H9 (cell line): ENCODE data around the gene DOCK1. TPM values are rescaled to one million over a fixed set of nuclear protein-coding genes. Genes with fewer than 3 reads are reported as not detected.

Experiments used
- DNase-seq: peaks from one replicate; pipeline ENCODE4 v3.0.0-alpha.2; 2017
- H2AFZ ChIP-seq: one replicate; pipeline ENCODE4 v1.6.1; 2013; ENCODE audit warnings: mild to moderate bottlenecking, low read length, control low read depth, moderate library complexity
- H2AK5ac ChIP-seq: 2 replicates; pipeline ENCODE4 v1.6.1; 2013; ENCODE audit warnings: low read length, control low read depth, mixed read lengths; ENCODE audit not compliant: insufficient read length
- H2BK120ac ChIP-seq: one replicate; pipeline ENCODE4 v1.6.1; 2013; ENCODE audit warnings: low read depth, mild to moderate bottlenecking, low read length, control low read depth, inconsistent platforms; ENCODE audit not compliant: poor library complexity, severe bottlenecking
- H2BK12ac ChIP-seq: 2 replicates; pipeline ENCODE4 v1.6.1; 2013; ENCODE audit warnings: low read length, control low read depth, mixed read lengths, low read depth; ENCODE audit not compliant: insufficient read length
- H2BK15ac ChIP-seq: 2 replicates; pipeline ENCODE4 v1.6.1; 2013; ENCODE audit warnings: low read depth, low read length, control low read depth
- H2BK20ac ChIP-seq: one replicate; pipeline ENCODE4 v1.6.1; 2013; ENCODE audit warnings: low read depth, mild to moderate bottlenecking, low read length, control low read depth, inconsistent platforms; ENCODE audit not compliant: poor library complexity, severe bottlenecking
- H2BK5ac ChIP-seq: 2 replicates; pipeline ENCODE4 v1.6.1; 2013; ENCODE audit warnings: low read length, control low read depth, mixed read lengths; ENCODE audit not compliant: insufficient read length
- H3K14ac ChIP-seq: 2 replicates; pipeline ENCODE4 v1.6.1; 2013; ENCODE audit warnings: low read length, control low read depth; ENCODE audit not compliant: insufficient read depth
- H3K18ac ChIP-seq: 2 replicates; pipeline ENCODE4 v1.6.1; 2013; ENCODE audit warnings: low read depth, mild to moderate bottlenecking, mixed read lengths, low read length, control low read depth; ENCODE audit not compliant: insufficient read length
- H3K23ac ChIP-seq: 2 replicates; pipeline ENCODE4 v1.6.1; 2013; ENCODE audit warnings: low read length, control low read depth, mixed read lengths, low read depth; ENCODE audit not compliant: insufficient read length
- H3K23me2 ChIP-seq: 2 replicates; pipeline ENCODE4 v1.6.1; 2013; ENCODE audit warnings: low read depth, mild to moderate bottlenecking, mixed read lengths, low read length, control low read depth; ENCODE audit not compliant: insufficient read length, poor library complexity, severe bottlenecking
- H3K27ac ChIP-seq: 2 replicates; pipeline ENCODE4 v1.5.1; 2013; ENCODE audit warnings: low read length, control low read depth, mixed read lengths, low read depth; ENCODE audit not compliant: insufficient read length
- H3K27me3 ChIP-seq: 2 replicates; pipeline ENCODE4 v1.6.1; 2013; ENCODE audit warnings: low read length, control low read depth, inconsistent platforms; ENCODE audit not compliant: insufficient read depth
- H3K4ac ChIP-seq: 2 replicates; pipeline ENCODE4 v1.6.1; 2013; ENCODE audit warnings: low read depth, mild to moderate bottlenecking, control low read depth, inconsistent platforms, low read length, moderate library complexity
- H3K4me1 ChIP-seq: 2 replicates; pipeline ENCODE4 v1.6.1; 2013; ENCODE audit warnings: low read length, control low read depth, inconsistent platforms; ENCODE audit not compliant: insufficient read depth
- H3K4me2 ChIP-seq: 2 replicates; pipeline ENCODE4 v1.6.1; 2013; ENCODE audit warnings: low read length, control low read depth, mixed read lengths; ENCODE audit not compliant: insufficient read length, insufficient read depth
- H3K56ac ChIP-seq: 2 replicates; pipeline ENCODE4 v1.6.1; 2013; ENCODE audit warnings: low read depth, mild to moderate bottlenecking, mixed read lengths, low read length, control low read depth; ENCODE audit not compliant: insufficient read length
- H3K79me1 ChIP-seq: 2 replicates; pipeline ENCODE4 v1.6.1; 2013; ENCODE audit warnings: low read depth, mild to moderate bottlenecking, moderate library complexity, low read length, control low read depth, inconsistent platforms; ENCODE audit not compliant: insufficient read depth, poor library complexity, severe bottlenecking
- H3K79me2 ChIP-seq: 2 replicates; pipeline ENCODE4 v1.6.1; 2013; ENCODE audit warnings: low read length, control low read depth, inconsistent platforms; ENCODE audit not compliant: insufficient read depth
- H3K9ac ChIP-seq: 2 replicates; pipeline ENCODE4 v1.6.1; 2013; ENCODE audit warnings: low read length, control low read depth, mixed read lengths; ENCODE audit not compliant: insufficient read length; ENCODE audit errors: extremely low read depth
- H3K9me3 ChIP-seq: one replicate; pipeline ENCODE4 v1.6.1; 2013; ENCODE audit warnings: low read depth, low read length, inconsistent platforms; ENCODE audit not compliant: control insufficient read depth
- H3T11ph ChIP-seq: one replicate; pipeline ENCODE4 v1.6.1; 2013; ENCODE audit warnings: mild to moderate bottlenecking, low read length, control low read depth, inconsistent platforms
- H4K20me1 ChIP-seq: one replicate; pipeline ENCODE4 v1.6.1; 2013; ENCODE audit not compliant: control insufficient read depth, insufficient read length, insufficient read depth
- H4K5ac ChIP-seq: 2 replicates; pipeline ENCODE4 v1.6.1; 2013; ENCODE audit warnings: low read depth, mild to moderate bottlenecking, mixed read lengths, low read length, control low read depth; ENCODE audit not compliant: insufficient read length
- H4K8ac ChIP-seq: replicated peaks from 2 replicates; pipeline ENCODE4 v1.6.1; 2013; ENCODE audit warnings: low read length, control low read depth, mixed read lengths, low read depth; ENCODE audit not compliant: insufficient read length
- H4K91ac ChIP-seq: 2 replicates; pipeline ENCODE4 v1.6.1; 2013; ENCODE audit warnings: low read depth, mild to moderate bottlenecking, moderate library complexity, mixed read lengths, low read length, control low read depth; ENCODE audit not compliant: insufficient read length
- H3K27ac Mint-ChIP-seq, 3 experiments: 2 replicates in 2 of 3; 3 replicates in 1 of 3; pipeline ENCODE4 v1.8.0; 2020 to 2021; ENCODE audit warnings: mixed read lengths in 3 of 3, mild to moderate bottlenecking in 1 of 3, moderate library complexity in 1 of 3
- H3K27me3 Mint-ChIP-seq: 2 replicates; pipeline ENCODE4 v1.8.0; 2021; ENCODE audit warnings: low read depth, mild to moderate bottlenecking, moderate library complexity, mixed read lengths
- H3K36me3 Mint-ChIP-seq, 3 experiments: 2 replicates in 2 of 3; 3 replicates in 1 of 3; pipeline ENCODE4 v1.8.0; 2020 to 2021; ENCODE audit warnings: low read depth in 3 of 3, mixed read lengths in 3 of 3; ENCODE audit not compliant: insufficient read depth in 1 of 3
- H3K4me1 Mint-ChIP-seq, 2 experiments: 2 replicates each; pipeline ENCODE4 v1.8.0; 2020; ENCODE audit warnings: mixed read lengths in 2 of 2
- H3K4me3 Mint-ChIP-seq, 2 experiments: 2 replicates in 1 of 2; 3 replicates in 1 of 2; pipeline ENCODE4 v1.8.0; 2020 to 2021; ENCODE audit warnings: mild to moderate bottlenecking in 2 of 2, mixed read lengths in 2 of 2, moderate library complexity in 1 of 2
- H3K9me3 Mint-ChIP-seq, 2 experiments: 2 replicates in 1 of 2; 3 replicates in 1 of 2; pipeline ENCODE4 v1.8.0; 2020; ENCODE audit warnings: mild to moderate bottlenecking in 2 of 2, mixed read lengths in 2 of 2, moderate library complexity in 1 of 2
- WGBS: extraction: QIAGEN DNeasy Blood & Tissue Kit; methylation state at CpG from one replicate; pipeline ENCODE4 v1.1.7; 2013; ENCODE audit warnings: missing lambda C conversion rate, low lambda C conversion rate, mixed read lengths; ENCODE audit not compliant: insufficient read length; ENCODE audit errors: extremely low coverage; 5-methylcytosine and 5-hydroxymethylcytosine counted together
- total RNA-seq: library from RNA; stranded (reverse); gene quantifications from 2 replicates; pipeline ENCODE4 v1.2.1, GENCODE V29; 2021
- TF ChIP-seq, protein P1 (sequence below): fragments of 200-600 bp; sonication (generic); conservative IDR thresholded peaks from 3 replicates; pipeline ENCODE4 v1.8.0; 2021; ENCODE audit warnings: antibody characterized with exemption, mild to moderate bottlenecking

Gene DOCK1
- total RNA-seq, 1 experiment from 2014 or later: 57.0 TPM

DNA sequence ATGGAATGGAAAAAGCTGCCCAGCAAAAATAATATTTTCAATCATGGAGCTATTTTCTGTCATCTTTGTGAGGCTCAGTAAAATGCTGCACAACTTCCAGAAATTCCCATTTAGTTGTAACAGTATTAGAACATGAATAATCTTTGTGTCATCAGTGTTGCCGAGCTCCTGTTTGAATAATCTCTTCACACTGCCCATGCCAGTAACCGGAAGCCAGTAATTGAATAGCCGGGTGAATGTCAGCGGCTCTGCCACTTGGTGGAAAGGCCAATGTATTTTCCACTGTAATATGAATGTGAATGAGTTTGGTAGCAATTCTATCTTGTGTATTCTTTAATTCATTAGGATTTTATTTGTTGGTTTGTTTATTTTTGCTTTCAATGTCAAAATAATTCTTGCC lies 463.7 kb downstream of the DOCK1 start:
- H3K9me3 ChIP-seq: no peaks in the 10 kb centered on the region
- no peaks in the 10 kb centered on the region for H3K79me1 ChIP-seq
- no peak overlapping the region for H4K5ac ChIP-seq
- H3K14ac ChIP-seq: no peak overlapping the region
- no peak overlapping the region for H2AFZ ChIP-seq
- H3K27ac ChIP-seq: no peak overlapping the region
- H3K18ac ChIP-seq: no peak overlapping the region
- TF ChIP-seq, protein P1, sequence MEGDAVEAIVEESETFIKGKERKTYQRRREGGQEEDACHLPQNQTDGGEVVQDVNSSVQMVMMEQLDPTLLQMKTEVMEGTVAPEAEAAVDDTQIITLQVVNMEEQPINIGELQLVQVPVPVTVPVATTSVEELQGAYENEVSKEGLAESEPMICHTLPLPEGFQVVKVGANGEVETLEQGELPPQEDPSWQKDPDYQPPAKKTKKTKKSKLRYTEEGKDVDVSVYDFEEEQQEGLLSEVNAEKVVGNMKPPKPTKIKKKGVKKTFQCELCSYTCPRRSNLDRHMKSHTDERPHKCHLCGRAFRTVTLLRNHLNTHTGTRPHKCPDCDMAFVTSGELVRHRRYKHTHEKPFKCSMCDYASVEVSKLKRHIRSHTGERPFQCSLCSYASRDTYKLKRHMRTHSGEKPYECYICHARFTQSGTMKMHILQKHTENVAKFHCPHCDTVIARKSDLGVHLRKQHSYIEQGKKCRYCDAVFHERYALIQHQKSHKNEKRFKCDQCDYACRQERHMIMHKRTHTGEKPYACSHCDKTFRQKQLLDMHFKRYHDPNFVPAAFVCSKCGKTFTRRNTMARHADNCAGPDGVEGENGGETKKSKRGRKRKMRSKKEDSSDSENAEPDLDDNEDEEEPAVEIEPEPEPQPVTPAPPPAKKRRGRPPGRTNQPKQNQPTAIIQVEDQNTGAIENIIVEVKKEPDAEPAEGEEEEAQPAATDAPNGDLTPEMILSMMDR: no peak
- H3K4me1 ChIP-seq: no peaks in the 10 kb centered on the region
- Mint-ChIP-seq H3K36me3 (no peaks in the 10 kb centered on the region; a peak in 1 of 7 replicates), H3K27ac (no peak overlapping the region), H3K27me3 (no peaks in the 10 kb centered on the region), H3K9me3 (no peaks in the 10 kb centered on the region), H3K4me1 (no peaks in the 10 kb centered on the region), H3K4me3 (no peak overlapping the region)
- no peak overlapping the region for H2BK120ac ChIP-seq
- no peaks in the 10 kb centered on the region for H3K79me2 ChIP-seq
- H3K23me2 ChIP-seq: no peaks in the 10 kb centered on the region
- H3K4ac ChIP-seq: no peak overlapping the region
- H2AK5ac ChIP-seq: no peak overlapping the region
- no peak overlapping the region for H3K23ac ChIP-seq
- H2BK12ac ChIP-seq: no peak overlapping the region
- H2BK20ac ChIP-seq: no peak overlapping the region
- H2BK5ac ChIP-seq: no peak overlapping the region
- no peak overlapping the region for H3K9ac ChIP-seq
- no peaks in the 10 kb centered on the region for H3K27me3 ChIP-seq
- DNase-seq: no peak
- H3T11ph ChIP-seq: no peak overlapping the region
- no CpG with 5 or more reads among the region's 4 CpGs for WGBS
- H2BK15ac ChIP-seq: no peak overlapping the region
- H4K91ac ChIP-seq: no peak overlapping the region
- no peak overlapping the region for H3K56ac ChIP-seq
- no peak overlapping the region for H4K8ac ChIP-seq
- H4K20me1 ChIP-seq: no peaks in the 10 kb centered on the region
- no peak overlapping the region for H3K4me2 ChIP-seq
